CD8-positive, alpha-beta memory T cell (primary cell): ENCODE results near the gene ESF1. TPM values are rescaled to one million over a fixed set of nuclear protein-coding genes. Genes with fewer than 3 reads are reported as not detected.
A peak's percentile ranks its signal among the peaks of the same experiment; 100 is the strongest.

ENCODE experiments used
- CTCF ChIA-PET: fragments of 350-600 bp; sonication (Branson Sonifier 250); formaldehyde crosslinking; loops from one replicate; lab custom pipeline; 2021; ENCODE audit warnings: antibody characterized with exemption; lab: Charles Lee
- POLR2A ChIA-PET: fragments of 350-600 bp; sonication (Branson Sonifier 250); formaldehyde crosslinking; loops from one replicate; lab custom pipeline; 2021; ENCODE audit warnings: antibody characterized with exemption; lab: Charles Lee
- DNase-seq, 5 donors: peaks; one replicate each; pipeline versions ENCODE4 v3.0.0 to v3.0.0-alpha.2; 2020 to 2022; ENCODE audit warnings: mixed read lengths in 1 of 5
- H3K27ac ChIP-seq: one replicate; pipeline ENCODE4 v1.7.0; 2013; ENCODE audit warnings: low read depth, mild to moderate bottlenecking, low read length, moderate library complexity
- H3K27me3 ChIP-seq: 2 replicates; pipeline ENCODE4 v1.7.0; 2013; ENCODE audit warnings: low read length, mild to moderate bottlenecking; ENCODE audit not compliant: insufficient read depth, poor library complexity, severe bottlenecking
- H3K36me3 ChIP-seq: 2 replicates; pipeline ENCODE4 v1.7.0; 2013; ENCODE audit warnings: mild to moderate bottlenecking, low read length, moderate library complexity; ENCODE audit not compliant: insufficient read depth
- H3K4me1 ChIP-seq: 2 replicates; pipeline ENCODE4 v1.7.0; 2013; ENCODE audit warnings: mild to moderate bottlenecking, low read length, moderate library complexity; ENCODE audit not compliant: insufficient read depth
- H3K4me3 ChIP-seq: 2 replicates; pipeline ENCODE4 v1.7.0; 2013; ENCODE audit warnings: mild to moderate bottlenecking, low read length
- H3K9me3 ChIP-seq: 2 replicates; pipeline ENCODE4 v1.7.0; 2013; ENCODE audit warnings: mild to moderate bottlenecking, low read length
- H3K27ac Mint-ChIP-seq, 8 donors: one replicate each; pipeline ENCODE4 v1.8.0; 2020 to 2021; ENCODE audit warnings: mixed read lengths in 8 of 8, mild to moderate bottlenecking in 6 of 8, inconsistent platforms in 3 of 8, moderate library complexity in 3 of 8
- H3K27me3 Mint-ChIP-seq, 2 donors: one replicate each; pipeline ENCODE4 v1.8.0; 2020 to 2021; ENCODE audit warnings: mixed read lengths in 2 of 2, mild to moderate bottlenecking in 1 of 2, moderate library complexity in 1 of 2
- H3K36me3 Mint-ChIP-seq, 3 donors: one replicate each; pipeline ENCODE4 v1.8.0; 2020 to 2021; ENCODE audit warnings: mixed read lengths in 3 of 3, inconsistent platforms in 1 of 3, mild to moderate bottlenecking in 1 of 3
- H3K4me1 Mint-ChIP-seq, 3 donors: one replicate each; pipeline ENCODE4 v1.8.0; 2020 to 2021; ENCODE audit warnings: mixed read lengths in 3 of 3, inconsistent platforms in 1 of 3, mild to moderate bottlenecking in 1 of 3
- H3K4me3 Mint-ChIP-seq, 7 donors: one replicate each; pipeline ENCODE4 v1.8.0; 2020 to 2021; ENCODE audit warnings: mixed read lengths in 7 of 7, mild to moderate bottlenecking in 6 of 7, moderate library complexity in 4 of 7, inconsistent platforms in 2 of 7
- H3K9me3 Mint-ChIP-seq, 5 donors: one replicate each; pipeline ENCODE4 v1.8.0; 2020 to 2022; ENCODE audit warnings: mixed read lengths in 5 of 5, mild to moderate bottlenecking in 3 of 5, moderate library complexity in 2 of 5, inconsistent platforms in 1 of 5
- polyA plus RNA-seq: library from polyadenylated mRNA; unstranded; fragments of 300-500 nt; fragmentation: Illumina TruSeq; gene quantifications from one replicate; pipeline ENCODE4 v1.2.3, GENCODE V29; 2021
- total RNA-seq, 2 experiments: library from RNA; stranded (reverse); gene quantifications; one replicate each; pipeline ENCODE4 v1.2.3, GENCODE V29; 2021

The ESF1 gene
- total and polyA plus RNA-seq, 3 experiments from 2014 or later: 7.5 to 27.1 (median 25.6) TPM

- Mint-ChIP-seq H3K27ac (peak overlapping the region in 1 of 8 donors; percentile 63), H3K9me3 (peaks cover 0 to 7% (median 4%) of the 10 kb centered on the region in 5 donors), H3K36me3 (peaks cover 43 to 61% (median 49%) of the 10 kb centered on the region in 3 donors), H3K4me1 (peaks cover 2 to 12% (median 3%) of the 10 kb centered on the region in 3 donors), H3K4me3 (no peak overlapping the region), H3K27me3 (no peaks in the 10 kb centered on the region)
- CTCF ChIA-PET: no interaction called here
- Histone ChIP-seq H3K9me3 (no peaks in the 10 kb centered on the region), H3K4me1 (no peaks in the 10 kb centered on the region), H3K27ac (no peak overlapping the region), H3K27me3 (no peaks in the 10 kb centered on the region), H3K36me3 (peaks cover 7% of the 10 kb centered on the region), H3K4me3 (no peak overlapping the region)
- POLR2A ChIA-PET: no interaction called here
- DNase-seq: no peak
These were observed 48.1 kb downstream of the ESF1 start for GRCh38 chr20:13736436-13737191.

- H3K36me3 Mint-ChIP-seq: peaks cover 38 to 60% (median 49%) of the 10 kb centered on the region in 3 donors
- peaks cover 2 to 12% (median 3%) of the 10 kb centered on the region in 3 donors for H3K4me1 Mint-ChIP-seq
- Histone ChIP-seq H3K4me3 (no peak overlapping the region), H3K27me3 (no peaks in the 10 kb centered on the region), H3K27ac (no peak overlapping the region), H3K36me3 (peaks cover 7% of the 10 kb centered on the region), H3K4me1 (no peaks in the 10 kb centered on the region), H3K9me3 (no peaks in the 10 kb centered on the region)
- peaks cover 0 to 5% (median 4%) of the 10 kb centered on the region in 5 donors for H3K9me3 Mint-ChIP-seq
- H3K27me3 Mint-ChIP-seq: no peaks in the 10 kb centered on the region
- no peak for DNase-seq
- no peak overlapping the region for H3K27ac Mint-ChIP-seq
- POLR2A ChIA-PET: no interaction called here
- H3K4me3 Mint-ChIP-seq: no peak overlapping the region
- CTCF ChIA-PET: no interaction called here
These were observed 48.9 kb downstream of the ESF1 start for GRCh38 chr20:13735826-13736225.

- H3K9me3 ChIP-seq: no peaks in the 10 kb centered on the region
These were observed 61.7 kb downstream of the ESF1 start for GRCh38 chr20:13723011-13723410.

GRCh38 chr20:13718171-13718570, 66.5 kb downstream of the ESF1 start:
- no peaks in the 10 kb centered on the region for H3K4me1 Mint-ChIP-seq
- Histone ChIP-seq H3K36me3 (peaks cover 13% of the 10 kb centered on the region), H3K4me3 (no peak overlapping the region), H3K4me1 (no peaks in the 10 kb centered on the region), H3K9me3 (no peaks in the 10 kb centered on the region), H3K27me3 (no peaks in the 10 kb centered on the region), H3K27ac (no peak overlapping the region)
- no peak overlapping the region for H3K4me3 Mint-ChIP-seq
- no peaks in the 10 kb centered on the region for H3K9me3 Mint-ChIP-seq
- H3K36me3 Mint-ChIP-seq: peaks cover 21 to 61% (median 31%) of the 10 kb centered on the region in 3 donors
- CTCF ChIA-PET: no interaction called here
- no peaks in the 10 kb centered on the region for H3K27me3 Mint-ChIP-seq
- H3K27ac Mint-ChIP-seq: no peak overlapping the region
- POLR2A ChIA-PET: no interaction called here
- DNase-seq: no peak

More at GRCh38 chr20:13723011-13723410, 61.7 kb downstream of the ESF1 start:
- Histone ChIP-seq H3K36me3 (peaks cover 8% of the 10 kb centered on the region), H3K4me1 (no peaks in the 10 kb centered on the region), H3K4me3 (no peak overlapping the region), H3K27me3 (no peaks in the 10 kb centered on the region), H3K27ac (no peak overlapping the region)
- CTCF ChIA-PET: no interaction called here
- H3K9me3 Mint-ChIP-seq: no peaks in the 10 kb centered on the region
- H3K27me3 Mint-ChIP-seq: no peaks in the 10 kb centered on the region
- no peak for DNase-seq
- H3K27ac Mint-ChIP-seq: no peak overlapping the region
- no peak overlapping the region for H3K4me3 Mint-ChIP-seq
- peaks cover 0 to 34% (median 19%) of the 10 kb centered on the region in 3 donors for H3K36me3 Mint-ChIP-seq
- POLR2A ChIA-PET: no interaction called here
- no peaks in the 10 kb centered on the region for H3K4me1 Mint-ChIP-seq

- no peak overlapping the region for H3K27ac ChIP-seq
- H3K9me3 Mint-ChIP-seq: peaks cover 0 to under 1% (median 0%) of the 10 kb centered on the region in 5 donors
- H3K4me3 Mint-ChIP-seq: no peak overlapping the region
- ChIA-PET CTCF (no interaction called here), POLR2A (no interaction called here)
- peaks cover 10% of the 10 kb centered on the region for H3K36me3 ChIP-seq
- H3K27me3 ChIP-seq: no peaks in the 10 kb centered on the region
- no peaks in the 10 kb centered on the region for H3K4me1 Mint-ChIP-seq
- no peaks in the 10 kb centered on the region for H3K27me3 Mint-ChIP-seq
- no peaks in the 10 kb centered on the region for H3K9me3 ChIP-seq
- no peak for DNase-seq
- no peak overlapping the region for H3K27ac Mint-ChIP-seq
- peaks cover 26 to 65% (median 31%) of the 10 kb centered on the region in 3 donors for H3K36me3 Mint-ChIP-seq
- no peak overlapping the region for H3K4me3 ChIP-seq
- H3K4me1 ChIP-seq: no peaks in the 10 kb centered on the region
These were observed 67.1 kb downstream of the ESF1 start for GRCh38 chr20:13717631-13718044.

- Mint-ChIP-seq H3K9me3 (peaks cover 0 to 23% (median 6%) of the 10 kb centered on the region in 5 donors), H3K4me3 (no peak overlapping the region), H3K4me1 (no peaks in the 10 kb centered on the region), H3K27ac (no peak overlapping the region), H3K27me3 (no peaks in the 10 kb centered on the region), H3K36me3 (peaks cover 28 to 70% (median 43%) of the 10 kb centered on the region in 3 donors)
- Histone ChIP-seq H3K4me3 (no peak overlapping the region), H3K4me1 (no peaks in the 10 kb centered on the region), H3K36me3 (peaks cover 5% of the 10 kb centered on the region), H3K27me3 (no peaks in the 10 kb centered on the region), H3K27ac (no peak overlapping the region), H3K9me3 (no peaks in the 10 kb centered on the region)
- ChIA-PET POLR2A (no interaction called here), CTCF (no interaction called here)
- DNase-seq: no peak
These were observed 69.5 kb downstream of the ESF1 start for GRCh38 chr20:13715171-13715570.

GRCh38 chr20:13708234-13708633, 76.5 kb downstream of the ESF1 start:
- H3K4me1 ChIP-seq: no peaks in the 10 kb centered on the region
- Mint-ChIP-seq H3K36me3 (peaks cover 6 to 25% (median 23%) of the 10 kb centered on the region in 3 donors), H3K4me1 (no peaks in the 10 kb centered on the region), H3K9me3 (peaks cover 0 to 26% (median 6%) of the 10 kb centered on the region in 5 donors), H3K27ac (no peak overlapping the region), H3K4me3 (no peak overlapping the region), H3K27me3 (no peaks in the 10 kb centered on the region)
- POLR2A ChIA-PET: no interaction called here
- CTCF ChIA-PET: no interaction called here
- no peaks in the 10 kb centered on the region for H3K36me3 ChIP-seq
- no peak for DNase-seq
- H3K27me3 ChIP-seq: no peaks in the 10 kb centered on the region
- no peak overlapping the region for H3K27ac ChIP-seq
- no peak overlapping the region for H3K4me3 ChIP-seq
- no peaks in the 10 kb centered on the region for H3K9me3 ChIP-seq

- no peaks in the 10 kb centered on the region for H3K27me3 ChIP-seq
- no peaks in the 10 kb centered on the region for H3K36me3 ChIP-seq
- POLR2A ChIA-PET: no interaction called here
- Mint-ChIP-seq H3K9me3 (peaks cover 0 to 2% (median 0%) of the 10 kb centered on the region in 5 donors), H3K36me3 (no peaks in the 10 kb centered on the region), H3K27ac (no peak overlapping the region), H3K27me3 (peaks cover 2 to 20% of the 10 kb centered on the region in 2 donors), H3K4me3 (no peak overlapping the region), H3K4me1 (no peaks in the 10 kb centered on the region)
- no peak for DNase-seq
- no peak overlapping the region for H3K27ac ChIP-seq
- H3K4me1 ChIP-seq: no peaks in the 10 kb centered on the region
- CTCF ChIA-PET: no interaction called here
- no peak overlapping the region for H3K4me3 ChIP-seq
- no peaks in the 10 kb centered on the region for H3K9me3 ChIP-seq
These were observed 81.5 kb downstream of the ESF1 start for GRCh38 chr20:13703265-13703664.
